T-helper 2 cell treated with Interferon-gamma antibody and Interleukin-4, amounts not matched to agents 5 μg/mL and 100 μg/mL, for 36 hours (primary cell): ENCODE data around the gene CPXM2.
"Not testable (repeated sequence)": the region's sequence is repeated elsewhere in the genome, so short reads cannot be mapped to it uniquely, and the experiment has no call there.

Source experiments
- DNase-seq: peaks from one replicate; pipeline ENCODE4 v3.0.0; 2021; ENCODE audit warnings: low spot score
- H3K27ac Mint-ChIP-seq: one replicate; pipeline ENCODE4 v1.8.0; 2021; ENCODE audit warnings: mild to moderate bottlenecking, mixed read lengths
- H3K27me3 Mint-ChIP-seq: one replicate; pipeline ENCODE4 v1.8.0; 2021; ENCODE audit warnings: low read depth, mixed read lengths
- H3K36me3 Mint-ChIP-seq: one replicate; pipeline ENCODE4 v1.8.0; 2021; ENCODE audit warnings: low read depth, mixed read lengths
- H3K4me1 Mint-ChIP-seq: one replicate; pipeline ENCODE4 v1.8.0; 2021; ENCODE audit warnings: low read depth, mixed read lengths
- H3K4me3 Mint-ChIP-seq: one replicate; pipeline ENCODE4 v1.8.0; 2022; ENCODE audit warnings: mild to moderate bottlenecking, moderate library complexity, mixed read lengths
- H3K9me3 Mint-ChIP-seq: one replicate; pipeline ENCODE4 v1.8.0; 2021; ENCODE audit warnings: mixed read lengths

Gene CPXM2

DNA sequence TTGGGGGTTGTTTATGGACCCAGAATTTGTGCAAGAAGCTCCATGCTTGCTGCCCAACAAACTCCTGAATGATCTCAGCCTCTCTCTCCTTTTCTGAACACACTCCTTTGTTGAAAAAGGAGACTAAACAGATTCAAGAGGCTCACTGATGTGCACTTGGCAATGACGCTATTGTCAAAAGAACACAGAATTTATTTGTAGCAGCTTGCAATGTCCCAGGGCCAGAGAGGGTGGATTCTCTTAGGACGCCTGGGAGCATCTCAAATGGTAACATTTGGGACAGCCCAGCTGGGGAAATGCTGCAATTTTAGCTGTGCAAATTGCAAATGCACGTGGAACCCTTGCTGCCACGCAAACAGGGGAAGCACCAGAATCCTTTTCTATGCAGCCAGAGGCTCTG is 145.5 kb downstream of the CPXM2 start:
- Mint-ChIP-seq H3K27me3 (no peaks in the 10 kb centered on the region), H3K36me3 (no peaks in the 10 kb centered on the region), H3K27ac (no peak overlapping the region), H3K4me1 (no peaks in the 10 kb centered on the region), H3K4me3 (no peak overlapping the region), H3K9me3 (no peaks in the 10 kb centered on the region)
- no peak for DNase-seq

DNA sequence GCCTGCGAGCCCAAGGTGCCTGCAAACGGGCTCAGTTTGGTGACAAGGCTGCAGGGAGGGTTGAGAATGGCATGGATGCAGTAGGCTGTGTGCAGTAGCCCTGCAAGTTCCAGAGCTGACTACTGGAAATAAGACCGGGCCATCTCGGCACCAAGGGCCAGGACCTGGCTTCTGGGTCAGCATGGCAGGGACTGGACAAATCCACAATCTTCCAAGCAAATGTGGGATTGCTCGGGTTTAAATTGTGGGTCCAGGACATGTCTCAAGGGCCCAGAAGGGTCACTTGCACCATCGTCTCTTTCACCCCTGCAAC is 147.4 kb downstream of the CPXM2 start:
- DNase-seq = no peak
- Mint-ChIP-seq H3K4me1 (no peaks in the 10 kb centered on the region), H3K36me3 (no peaks in the 10 kb centered on the region), H3K27ac (no peak overlapping the region), H3K9me3 (no peaks in the 10 kb centered on the region), H3K27me3 (no peaks in the 10 kb centered on the region), H3K4me3 (no peak overlapping the region)

DNA sequence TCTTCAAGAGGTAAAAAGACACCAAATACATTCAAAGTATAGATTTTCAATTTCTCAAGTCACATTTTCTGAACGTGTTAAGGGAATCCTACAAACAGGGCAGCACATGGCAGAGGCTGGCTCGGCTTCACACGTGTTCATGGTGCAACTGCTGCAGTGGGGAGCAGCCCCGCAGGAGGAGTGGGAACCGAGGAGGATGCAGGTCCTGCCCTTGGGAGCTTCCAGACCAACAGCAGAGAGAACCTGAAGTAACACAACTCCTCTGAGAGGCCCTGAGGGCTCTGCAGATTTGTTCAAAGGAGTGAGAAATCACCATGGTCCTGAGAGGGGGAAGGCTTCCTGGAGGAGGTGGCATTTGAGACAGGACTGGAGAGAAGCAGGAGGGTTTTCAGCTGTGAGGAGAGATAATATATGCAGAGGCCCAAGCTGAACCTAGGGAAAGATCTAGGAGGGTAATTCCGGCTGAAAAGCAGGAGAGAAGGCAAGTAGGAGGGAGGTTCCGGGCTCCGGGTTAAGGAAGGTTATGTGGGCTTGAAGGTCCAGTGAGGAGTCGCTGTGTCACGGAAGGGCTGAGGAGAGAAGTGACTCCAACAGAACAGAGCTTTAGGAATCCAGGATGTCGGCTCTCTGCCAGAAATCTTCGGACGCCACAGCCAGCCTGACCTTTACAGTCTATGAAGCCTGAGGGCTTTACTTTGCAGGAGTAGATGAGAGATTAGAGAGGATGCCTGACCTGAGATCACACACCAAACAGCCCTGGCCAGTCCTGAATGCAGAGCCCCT is 148.0 kb downstream of the CPXM2 start:
- H3K27ac Mint-ChIP-seq = no peak overlapping the region
- no peak overlapping the region for H3K4me3 Mint-ChIP-seq
- no peaks in the 10 kb centered on the region for H3K27me3 Mint-ChIP-seq
- H3K9me3 Mint-ChIP-seq = no peaks in the 10 kb centered on the region
- no peaks in the 10 kb centered on the region for H3K36me3 Mint-ChIP-seq
- no peaks in the 10 kb centered on the region for H3K4me1 Mint-ChIP-seq
- DNase-seq = no peak

DNA sequence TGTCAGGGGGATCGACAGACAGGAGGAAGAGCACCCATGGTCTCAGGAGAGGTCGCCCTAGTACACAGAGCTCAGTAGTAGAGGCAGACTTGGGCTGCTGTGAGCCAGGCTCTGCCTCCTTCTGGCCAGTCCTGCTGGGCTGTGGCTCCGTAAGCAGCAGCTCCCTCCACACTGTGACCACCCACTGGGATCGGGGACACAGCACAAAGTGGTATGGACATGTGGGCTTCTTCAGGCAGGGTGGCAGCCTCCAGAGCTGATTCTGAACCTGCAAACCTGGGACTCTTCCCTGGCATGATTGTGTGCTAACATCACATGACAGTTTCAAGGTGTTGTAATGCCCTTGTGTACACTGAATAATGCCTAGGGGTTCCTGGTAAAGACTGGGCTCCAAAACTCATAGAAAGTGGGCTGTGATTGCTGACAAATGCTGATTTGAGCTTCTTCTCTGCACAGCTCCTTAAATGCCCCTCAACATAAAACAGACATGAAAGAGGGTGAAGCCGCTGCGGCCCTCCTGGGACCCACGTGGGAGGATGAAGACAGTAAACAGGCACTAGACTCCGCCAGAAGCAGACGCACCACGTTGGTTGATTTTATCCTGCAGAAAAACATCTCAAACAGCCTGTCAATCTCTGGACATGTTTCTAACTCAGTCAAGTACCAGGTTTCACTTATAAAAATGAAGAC is 148.7 kb downstream of the CPXM2 start:
- H3K27me3 Mint-ChIP-seq = no peaks in the 10 kb centered on the region
- H3K36me3 Mint-ChIP-seq = no peaks in the 10 kb centered on the region
- no peak overlapping the region for H3K27ac Mint-ChIP-seq
- H3K4me3 Mint-ChIP-seq = no peak overlapping the region
- no peaks in the 10 kb centered on the region for H3K4me1 Mint-ChIP-seq
- DNase-seq = no peak
- H3K9me3 Mint-ChIP-seq = no peaks in the 10 kb centered on the region

DNA sequence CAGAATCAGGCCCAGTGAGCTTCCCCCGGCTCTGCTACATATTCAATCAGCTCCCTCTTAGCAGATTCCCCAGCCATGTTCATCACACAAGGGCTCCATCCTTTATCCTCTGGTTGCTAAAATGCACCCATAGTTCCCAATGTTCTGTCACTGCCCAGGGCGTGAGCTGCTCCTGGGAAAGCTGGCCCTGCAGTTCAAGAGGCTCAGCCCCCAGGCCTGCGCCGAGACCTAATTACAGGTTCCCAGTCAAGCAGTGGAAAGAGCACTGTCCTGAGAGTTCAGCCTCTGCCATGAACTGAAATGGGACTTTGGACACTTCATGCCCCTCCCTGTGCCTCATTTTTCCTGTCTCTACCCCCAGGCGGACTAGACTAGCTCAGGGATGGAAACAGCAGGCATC is 149.9 kb downstream of the CPXM2 start:
- Mint-ChIP-seq H3K4me3 (no peak overlapping the region), H3K27ac (no peak overlapping the region), H3K9me3 (no peaks in the 10 kb centered on the region), H3K36me3 (no peaks in the 10 kb centered on the region), H3K27me3 (no peaks in the 10 kb centered on the region), H3K4me1 (no peaks in the 10 kb centered on the region)
- DNase-seq = no peak

DNA sequence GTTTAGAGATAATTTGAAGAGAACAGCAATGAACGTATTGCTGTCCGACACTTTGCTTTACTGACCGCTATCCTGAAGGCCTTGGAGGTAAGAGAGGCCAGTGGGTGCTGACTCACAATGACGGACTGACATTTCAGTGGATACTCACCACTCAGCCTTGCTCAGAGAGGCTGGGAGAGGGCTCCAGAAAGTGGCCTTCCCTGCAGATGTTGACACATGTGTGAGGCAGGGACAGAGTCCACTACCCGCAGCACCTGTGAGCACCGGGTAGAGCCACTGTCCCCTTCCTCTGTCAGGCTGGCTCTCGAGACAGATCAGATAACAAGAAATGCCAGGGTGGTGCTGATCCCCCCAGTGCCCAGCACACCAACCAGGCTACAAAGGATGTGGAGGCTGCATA is 150.5 kb downstream of the CPXM2 start:
- no peak for DNase-seq
- Mint-ChIP-seq H3K27ac (no peak overlapping the region), H3K36me3 (no peaks in the 10 kb centered on the region), H3K4me1 (no peaks in the 10 kb centered on the region), H3K9me3 (no peaks in the 10 kb centered on the region), H3K4me3 (no peak overlapping the region), H3K27me3 (no peaks in the 10 kb centered on the region)

DNA sequence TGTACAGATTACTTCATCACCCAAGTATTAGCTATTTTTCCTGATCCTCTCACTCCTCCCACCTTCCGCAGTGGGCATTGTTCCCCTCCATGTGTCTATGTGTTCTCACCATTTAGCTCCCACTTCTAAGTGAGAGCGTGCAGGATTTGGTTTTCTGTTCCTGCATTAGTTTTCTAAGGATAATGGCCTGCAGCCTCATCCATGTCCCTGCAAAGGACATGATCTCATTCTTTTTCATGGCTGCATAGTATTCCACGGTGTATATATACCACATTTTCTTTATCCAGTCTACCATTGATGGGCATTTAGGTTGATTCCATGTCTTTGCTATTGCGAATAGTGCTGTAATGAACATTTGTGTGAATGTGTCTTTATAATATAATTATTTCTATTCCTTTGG is 154.7 kb downstream of the CPXM2 start:
- not testable (repeated sequence) for H3K4me1 Mint-ChIP-seq, H3K27ac Mint-ChIP-seq, DNase-seq, H3K27me3 Mint-ChIP-seq, H3K4me3 Mint-ChIP-seq, H3K36me3 Mint-ChIP-seq, H3K9me3 Mint-ChIP-seq

DNA sequence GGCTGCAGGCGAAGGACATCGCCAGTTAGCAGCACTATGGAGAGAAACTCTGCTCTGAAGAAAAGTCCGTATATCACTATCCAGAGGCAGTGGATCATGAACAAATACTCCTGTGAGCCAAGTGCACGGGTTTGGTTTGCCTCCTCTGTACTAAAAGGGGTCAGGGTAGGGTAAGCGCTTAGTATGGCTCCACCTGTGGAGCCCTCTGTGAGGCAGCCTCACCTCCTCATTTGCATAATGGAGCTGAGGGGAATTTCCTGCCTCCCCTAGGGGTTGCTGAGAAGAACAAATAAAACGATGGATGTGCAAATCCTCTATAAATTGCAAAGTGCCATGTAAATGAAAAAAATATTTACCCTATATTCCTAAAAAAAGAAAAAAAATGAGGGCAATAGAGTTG is 162.1 kb downstream of the CPXM2 start:
- H3K4me1 Mint-ChIP-seq = no peaks in the 10 kb centered on the region
- DNase-seq = no peak
- no peak overlapping the region for H3K4me3 Mint-ChIP-seq
- H3K9me3 Mint-ChIP-seq = no peaks in the 10 kb centered on the region
- no peaks in the 10 kb centered on the region for H3K27me3 Mint-ChIP-seq
- no peak overlapping the region for H3K27ac Mint-ChIP-seq
- no peaks in the 10 kb centered on the region for H3K36me3 Mint-ChIP-seq

DNA sequence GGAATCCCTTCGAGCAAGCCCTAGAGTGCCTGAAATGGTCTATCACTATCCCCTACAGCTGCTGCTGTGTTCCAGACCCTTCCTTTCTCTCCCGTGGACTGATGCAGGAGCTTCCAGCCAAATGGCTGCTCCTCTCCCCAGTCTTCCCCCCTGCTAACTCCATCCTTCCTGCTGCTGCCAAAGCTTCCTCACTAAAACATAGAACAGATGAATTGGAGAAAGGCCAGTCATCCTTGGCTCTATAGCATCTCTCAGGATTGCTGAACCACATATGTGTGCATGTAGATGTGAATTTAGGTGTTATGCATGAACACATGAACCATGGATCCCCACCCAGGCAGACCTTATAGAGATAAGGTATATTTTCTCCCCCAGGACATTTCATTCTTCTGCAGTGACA is 164.8 kb downstream of the CPXM2 start:
- DNase-seq = no peak
- no peaks in the 10 kb centered on the region for H3K36me3 Mint-ChIP-seq
- H3K4me3 Mint-ChIP-seq = no peak overlapping the region
- H3K4me1 Mint-ChIP-seq = no peaks in the 10 kb centered on the region
- no peaks in the 10 kb centered on the region for H3K27me3 Mint-ChIP-seq
- no peak overlapping the region for H3K27ac Mint-ChIP-seq
- H3K9me3 Mint-ChIP-seq = no peaks in the 10 kb centered on the region

DNA sequence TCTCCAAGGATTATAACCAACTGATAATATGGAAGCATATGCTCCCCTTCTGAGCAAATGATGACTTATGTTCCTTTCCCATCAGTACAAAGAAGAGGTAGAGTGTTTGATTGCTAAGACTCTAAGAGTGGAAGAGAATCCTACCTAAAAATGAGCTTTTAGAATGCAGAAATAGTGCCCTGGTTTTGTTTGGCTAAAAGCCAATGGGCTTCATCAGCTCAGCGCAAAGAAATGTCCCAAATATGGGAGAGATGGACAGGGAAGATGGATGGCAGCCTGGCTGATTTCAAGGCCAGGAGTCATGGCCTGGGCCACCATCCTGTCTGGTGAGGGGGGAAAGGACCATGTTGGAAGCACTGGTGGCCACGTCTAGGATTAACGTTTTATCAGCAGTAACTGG is 165.2 kb downstream of the CPXM2 start:
- Mint-ChIP-seq H3K36me3 (no peaks in the 10 kb centered on the region), H3K4me1 (no peaks in the 10 kb centered on the region), H3K27me3 (no peaks in the 10 kb centered on the region), H3K9me3 (no peaks in the 10 kb centered on the region), H3K27ac (no peak overlapping the region), H3K4me3 (no peak overlapping the region)
- no peak for DNase-seq

DNA sequence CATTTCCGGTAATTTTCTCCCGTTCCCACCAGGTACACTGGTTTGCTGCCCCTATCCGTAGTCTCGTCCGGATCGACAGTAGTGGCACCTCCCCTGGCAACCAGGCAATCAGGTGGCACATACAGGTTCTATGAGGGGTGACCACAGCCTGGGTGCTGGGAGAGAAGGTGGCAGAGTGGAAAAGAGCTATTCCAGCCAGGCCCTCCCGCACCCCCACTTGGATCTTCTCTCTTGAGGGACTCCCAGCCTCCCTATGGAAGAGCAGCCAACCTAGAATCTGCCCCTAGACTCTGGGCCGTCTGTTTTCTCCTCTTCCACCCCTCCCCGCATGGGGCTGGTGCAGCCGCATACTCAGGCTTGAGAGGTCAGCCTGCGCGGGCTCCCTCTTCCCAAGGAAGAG is 166.9 kb downstream of the CPXM2 start:
- no peaks in the 10 kb centered on the region for H3K4me1 Mint-ChIP-seq
- H3K36me3 Mint-ChIP-seq = no peaks in the 10 kb centered on the region

DNA sequence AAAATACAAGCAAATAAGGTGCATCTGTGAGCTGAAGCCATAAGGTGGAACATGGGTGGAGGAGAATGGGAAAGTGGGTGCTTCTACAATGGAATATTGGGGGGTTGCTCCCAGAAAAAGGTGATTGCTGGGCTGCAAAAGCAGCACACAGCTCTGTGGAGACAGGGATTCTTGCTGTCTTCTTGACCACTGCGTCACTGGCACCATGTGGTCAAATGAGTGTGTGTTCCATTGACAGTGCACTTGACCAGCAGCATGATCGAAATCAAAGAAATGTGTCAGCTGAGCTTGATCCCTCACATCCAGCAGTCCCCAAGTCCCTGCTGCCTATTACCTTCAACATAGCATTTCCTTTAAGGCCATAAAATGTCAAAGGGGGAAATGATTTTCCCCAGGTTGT is 169.3 kb downstream of the CPXM2 start:
- H3K27me3 Mint-ChIP-seq = no peaks in the 10 kb centered on the region
- DNase-seq = no peak
- no peaks in the 10 kb centered on the region for H3K36me3 Mint-ChIP-seq
- H3K27ac Mint-ChIP-seq = no peak overlapping the region
- no peaks in the 10 kb centered on the region for H3K9me3 Mint-ChIP-seq
- H3K4me3 Mint-ChIP-seq = no peak overlapping the region
- H3K4me1 Mint-ChIP-seq = no peaks in the 10 kb centered on the region

More for the DNA sequence above, 166.9 kb downstream of the CPXM2 start:
- Mint-ChIP-seq H3K27me3 (no peaks in the 10 kb centered on the region), H3K27ac (no peak overlapping the region), H3K4me3 (no peak overlapping the region), H3K9me3 (no peaks in the 10 kb centered on the region)
- DNase-seq = no peak

DNA sequence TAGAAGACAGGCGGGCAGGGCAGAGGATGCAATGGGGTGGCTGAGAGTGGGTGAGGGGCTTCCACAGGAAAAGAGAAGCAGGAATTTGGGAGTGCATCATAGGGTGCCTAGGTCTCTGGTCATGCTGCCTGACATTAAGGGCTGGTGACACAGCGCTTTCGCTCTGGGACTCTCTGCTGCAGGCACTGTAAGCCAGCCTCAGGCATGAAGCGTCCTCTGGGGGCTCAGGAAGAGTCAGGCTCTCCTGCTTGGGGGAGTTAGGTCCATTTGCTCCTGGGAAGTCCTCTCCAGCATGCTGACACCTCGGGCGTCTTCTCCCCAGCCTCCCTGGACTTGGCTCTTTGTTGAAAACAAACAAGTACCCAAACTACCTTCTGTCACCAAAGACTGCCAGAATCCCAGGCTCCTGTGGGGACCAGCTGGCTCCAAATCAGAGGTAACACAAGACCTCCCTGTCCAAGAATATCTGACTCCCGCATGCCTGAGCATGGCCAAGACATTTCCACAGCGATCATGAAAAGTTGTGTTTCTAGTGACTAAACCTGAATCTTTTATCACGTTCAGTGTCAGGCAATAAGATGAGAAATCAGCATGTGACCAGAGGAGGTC is 170.1 kb downstream of the CPXM2 start:
- Mint-ChIP-seq H3K4me3 (no peak overlapping the region), H3K27me3 (no peaks in the 10 kb centered on the region), H3K4me1 (no peaks in the 10 kb centered on the region), H3K36me3 (no peaks in the 10 kb centered on the region), H3K27ac (no peak overlapping the region), H3K9me3 (no peaks in the 10 kb centered on the region)
- DNase-seq = no peak

DNA sequence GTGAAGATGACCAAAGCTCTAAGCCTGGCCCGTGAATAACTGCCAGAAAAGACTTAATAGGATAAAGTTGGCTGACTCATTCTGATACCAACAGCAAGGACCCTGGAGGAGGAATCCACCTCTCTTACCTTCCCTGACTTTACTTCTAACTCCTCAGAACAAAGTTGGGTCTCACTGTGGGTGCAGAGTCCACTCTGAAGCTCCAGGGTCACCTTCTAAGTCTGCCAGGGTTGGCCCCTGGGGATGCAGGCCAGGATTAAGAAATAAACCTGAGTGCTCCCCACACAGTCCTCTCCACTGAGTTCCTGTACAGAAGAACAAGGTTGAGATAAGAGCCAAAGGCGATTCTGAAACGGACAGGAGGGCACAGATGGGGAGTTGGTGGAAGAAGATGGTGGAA is 171.1 kb downstream of the CPXM2 start:
- no peak overlapping the region for H3K4me3 Mint-ChIP-seq
- no peak for DNase-seq
- H3K36me3 Mint-ChIP-seq = no peaks in the 10 kb centered on the region
- no peak overlapping the region for H3K27ac Mint-ChIP-seq
- no peaks in the 10 kb centered on the region for H3K27me3 Mint-ChIP-seq
- H3K9me3 Mint-ChIP-seq = no peaks in the 10 kb centered on the region
- H3K4me1 Mint-ChIP-seq = no peaks in the 10 kb centered on the region
